SU-DHL-6 (cell line): ENCODE measurements around the gene UBL5.

Source experiments
- EZH2phosphoT487 ChIP-seq: fragments of 200-600 bp; sonication (generic), shearing (Covaris generic); conservative IDR thresholded peaks from 2 replicates; pipeline ENCODE4 v1.6.1; 2018; ENCODE audit warnings: mild to moderate bottlenecking, antibody characterized with exemption, low read length, moderate library complexity, mixed read lengths
- TF ChIP-seq, protein P1 (sequence below): fragments of 200-600 bp; sonication (generic); IDR thresholded peaks from one replicate; pipeline ENCODE4 v1.5.1; 2017; ENCODE audit warnings: antibody characterized with exemption, mild to moderate bottlenecking, low read length, moderate library complexity; ENCODE audit not compliant: insufficient read depth, poor library complexity, severe bottlenecking

DNA sequence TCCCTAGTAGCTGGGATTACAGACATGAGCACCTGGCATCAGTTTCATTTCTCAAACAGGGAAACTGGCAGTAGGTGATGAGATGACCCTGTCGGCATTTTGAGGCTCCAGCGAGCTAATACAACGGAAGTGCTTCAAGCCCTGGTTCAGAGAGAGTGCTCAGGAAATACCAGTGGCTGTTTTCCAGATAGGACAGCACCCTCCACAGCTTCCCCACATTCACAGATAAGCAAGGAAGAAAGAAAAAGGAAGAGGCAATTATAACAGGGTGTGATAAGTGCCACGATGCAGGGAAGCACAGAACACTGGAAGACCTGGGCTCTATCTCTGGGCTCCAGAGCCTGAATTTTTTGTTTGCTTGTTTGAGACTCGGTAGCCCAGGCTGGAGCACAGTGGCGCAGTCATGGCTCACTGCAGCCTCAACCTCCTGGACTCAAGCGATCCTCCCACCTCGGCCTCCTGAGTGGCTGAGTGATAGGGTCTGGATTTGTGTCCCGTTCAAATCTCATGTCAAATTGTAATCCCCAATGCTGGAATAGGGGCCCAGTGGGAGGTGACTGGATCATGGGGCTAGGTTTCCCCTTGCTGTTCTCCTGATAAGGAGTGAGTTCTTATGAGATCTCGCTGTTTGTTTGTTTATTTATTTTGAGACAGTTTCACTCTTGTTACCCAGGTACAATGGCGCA, 50.9 kb downstream of the UBL5 start:
- TF ChIP-seq, protein P1, sequence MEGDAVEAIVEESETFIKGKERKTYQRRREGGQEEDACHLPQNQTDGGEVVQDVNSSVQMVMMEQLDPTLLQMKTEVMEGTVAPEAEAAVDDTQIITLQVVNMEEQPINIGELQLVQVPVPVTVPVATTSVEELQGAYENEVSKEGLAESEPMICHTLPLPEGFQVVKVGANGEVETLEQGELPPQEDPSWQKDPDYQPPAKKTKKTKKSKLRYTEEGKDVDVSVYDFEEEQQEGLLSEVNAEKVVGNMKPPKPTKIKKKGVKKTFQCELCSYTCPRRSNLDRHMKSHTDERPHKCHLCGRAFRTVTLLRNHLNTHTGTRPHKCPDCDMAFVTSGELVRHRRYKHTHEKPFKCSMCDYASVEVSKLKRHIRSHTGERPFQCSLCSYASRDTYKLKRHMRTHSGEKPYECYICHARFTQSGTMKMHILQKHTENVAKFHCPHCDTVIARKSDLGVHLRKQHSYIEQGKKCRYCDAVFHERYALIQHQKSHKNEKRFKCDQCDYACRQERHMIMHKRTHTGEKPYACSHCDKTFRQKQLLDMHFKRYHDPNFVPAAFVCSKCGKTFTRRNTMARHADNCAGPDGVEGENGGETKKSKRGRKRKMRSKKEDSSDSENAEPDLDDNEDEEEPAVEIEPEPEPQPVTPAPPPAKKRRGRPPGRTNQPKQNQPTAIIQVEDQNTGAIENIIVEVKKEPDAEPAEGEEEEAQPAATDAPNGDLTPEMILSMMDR, result no peak
- TF ChIP-seq EZH2phosphoT487, result no peak
